ENCODE results near the gene ARL16. TPM values are rescaled to one million over a fixed set of nuclear protein-coding genes. Genes with fewer than 3 reads are reported as not detected.

The ARL16 gene
- polyA plus RNA-seq (2012; ENCODE audit: insufficient read length, low read depth): 52.5 TPM

GRCh38 chr17:81683584-81684441 is at the start of gene ARL16, which contains the start of gene HGS:
Gene ARL16, minus strand, starts transcription at chr17:81683797. Its CDS starts 44 bp downstream, at chr17:81683753.
Gene HGS, plus strand, starts transcription at chr17:81684011. Its CDS starts 56 bp downstream, at chr17:81684067.
- TF ChIP-seq POLR2AphosphoS5 (IDR thresholded peaks at IDR 0.05; ENCODE audit: low read depth, low read length) (peak; percentile 36; the same call in 1 of the 2 replicates), SIN3A (IDR thresholded peaks at IDR 0.05; ENCODE audit: borderline replicate concordance, insufficient read depth, low read length) (no peak), FOXP2 (optimal IDR thresholded peaks at IDR 0.05; ENCODE audit: borderline replicate concordance, extremely low read depth, extremely low read length, insufficient read depth) (peak; percentile 75), TAF1 (IDR thresholded peaks at IDR 0.05; ENCODE audit: borderline replicate concordance, insufficient read depth, low read length) (peak; percentile 49; the same call in 1 of the 2 replicates)
- TF ChIP-seq, protein P1, sequence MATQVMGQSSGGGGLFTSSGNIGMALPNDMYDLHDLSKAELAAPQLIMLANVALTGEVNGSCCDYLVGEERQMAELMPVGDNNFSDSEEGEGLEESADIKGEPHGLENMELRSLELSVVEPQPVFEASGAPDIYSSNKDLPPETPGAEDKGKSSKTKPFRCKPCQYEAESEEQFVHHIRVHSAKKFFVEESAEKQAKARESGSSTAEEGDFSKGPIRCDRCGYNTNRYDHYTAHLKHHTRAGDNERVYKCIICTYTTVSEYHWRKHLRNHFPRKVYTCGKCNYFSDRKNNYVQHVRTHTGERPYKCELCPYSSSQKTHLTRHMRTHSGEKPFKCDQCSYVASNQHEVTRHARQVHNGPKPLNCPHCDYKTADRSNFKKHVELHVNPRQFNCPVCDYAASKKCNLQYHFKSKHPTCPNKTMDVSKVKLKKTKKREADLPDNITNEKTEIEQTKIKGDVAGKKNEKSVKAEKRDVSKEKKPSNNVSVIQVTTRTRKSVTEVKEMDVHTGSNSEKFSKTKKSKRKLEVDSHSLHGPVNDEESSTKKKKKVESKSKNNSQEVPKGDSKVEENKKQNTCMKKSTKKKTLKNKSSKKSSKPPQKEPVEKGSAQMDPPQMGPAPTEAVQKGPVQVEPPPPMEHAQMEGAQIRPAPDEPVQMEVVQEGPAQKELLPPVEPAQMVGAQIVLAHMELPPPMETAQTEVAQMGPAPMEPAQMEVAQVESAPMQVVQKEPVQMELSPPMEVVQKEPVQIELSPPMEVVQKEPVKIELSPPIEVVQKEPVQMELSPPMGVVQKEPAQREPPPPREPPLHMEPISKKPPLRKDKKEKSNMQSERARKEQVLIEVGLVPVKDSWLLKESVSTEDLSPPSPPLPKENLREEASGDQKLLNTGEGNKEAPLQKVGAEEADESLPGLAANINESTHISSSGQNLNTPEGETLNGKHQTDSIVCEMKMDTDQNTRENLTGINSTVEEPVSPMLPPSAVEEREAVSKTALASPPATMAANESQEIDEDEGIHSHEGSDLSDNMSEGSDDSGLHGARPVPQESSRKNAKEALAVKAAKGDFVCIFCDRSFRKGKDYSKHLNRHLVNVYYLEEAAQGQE (IDR thresholded peaks at IDR 0.05; ENCODE audit: insufficient read depth in 1 of 2, low read depth in 2 of 2, low read length in 2 of 2): no peak; a peak in 1 of 4 replicates

GRCh38 chr17:81727324-81728031 is 43.9 kb upstream of the ARL16 start:
- TF ChIP-seq, protein P1 (IDR thresholded peaks at IDR 0.05; ENCODE audit: insufficient read depth in 1 of 2, low read depth in 2 of 2, low read length in 2 of 2): no peak
- no peak for TF ChIP-seq POLR2AphosphoS5 (IDR thresholded peaks at IDR 0.05; ENCODE audit: low read depth, low read length)
- TF ChIP-seq TAF1 (IDR thresholded peaks at IDR 0.05; ENCODE audit: borderline replicate concordance, insufficient read depth, low read length): no peak
- no peak for TF ChIP-seq FOXP2 (optimal IDR thresholded peaks at IDR 0.05; ENCODE audit: borderline replicate concordance, extremely low read depth, extremely low read length, insufficient read depth)
- no peak for TF ChIP-seq SIN3A (IDR thresholded peaks at IDR 0.05; ENCODE audit: borderline replicate concordance, insufficient read depth, low read length)

- TF ChIP-seq SIN3A (IDR thresholded peaks at IDR 0.05; ENCODE audit: borderline replicate concordance, insufficient read depth, low read length) (no peak), POLR2AphosphoS5 (IDR thresholded peaks at IDR 0.05; ENCODE audit: low read depth, low read length) (no peak), TAF1 (IDR thresholded peaks at IDR 0.05; ENCODE audit: borderline replicate concordance, insufficient read depth, low read length) (no peak), FOXP2 (optimal IDR thresholded peaks at IDR 0.05; ENCODE audit: borderline replicate concordance, extremely low read depth, extremely low read length, insufficient read depth) (no peak)
- TF ChIP-seq, protein P1 (IDR thresholded peaks at IDR 0.05; ENCODE audit: insufficient read depth in 1 of 2, low read depth in 2 of 2, low read length in 2 of 2): no peak
Measured at GRCh38 chr17:81726004-81726403, 42.4 kb upstream of the ARL16 start.

GRCh38 chr17:81725439-81725838 is 41.8 kb upstream of the ARL16 start:
- TF ChIP-seq POLR2AphosphoS5 (IDR thresholded peaks at IDR 0.05; ENCODE audit: low read depth, low read length): no peak
- TF ChIP-seq, protein P1 (IDR thresholded peaks at IDR 0.05; ENCODE audit: insufficient read depth in 1 of 2, low read depth in 2 of 2, low read length in 2 of 2): no peak
- no peak for TF ChIP-seq SIN3A (IDR thresholded peaks at IDR 0.05; ENCODE audit: borderline replicate concordance, insufficient read depth, low read length)
- TF ChIP-seq TAF1 (IDR thresholded peaks at IDR 0.05; ENCODE audit: borderline replicate concordance, insufficient read depth, low read length): no peak
- TF ChIP-seq FOXP2 (optimal IDR thresholded peaks at IDR 0.05; ENCODE audit: borderline replicate concordance, extremely low read depth, extremely low read length, insufficient read depth): no peak
